Hepatocyte (in vitro differentiated cells): ENCODE data around the gene ZFP64. TPM values are rescaled to one million over a fixed set of nuclear protein-coding genes. Genes with fewer than 3 reads are reported as not detected.

Source experiments
- DNase-seq: peaks from one replicate; pipeline ENCODE4 v3.0.0-alpha.2; 2016; ENCODE audit warnings: low spot score
- H2AFZ ChIP-seq: fragments of 200-600 bp; sonication (generic); 2 replicates; pipeline ENCODE4 v1.6.0; 2016; ENCODE audit warnings: antibody characterized with exemption, mild to moderate bottlenecking
- H3K27ac ChIP-seq: fragments of 200-600 bp; sonication (generic); 2 replicates; pipeline ENCODE4 v1.5.1; 2016; ENCODE audit warnings: mild to moderate bottlenecking
- H3K27me3 ChIP-seq: fragments of 200-600 bp; sonication (generic); 2 replicates; pipeline ENCODE4 v1.6.1; 2016
- H3K36me3 ChIP-seq: fragments of 200-600 bp; sonication (generic); replicated peaks from 2 replicates; pipeline ENCODE4 v1.5.1; 2016; ENCODE audit warnings: low read depth; ENCODE audit not compliant: insufficient read depth
- H3K4me1 ChIP-seq: fragments of 200-600 bp; sonication (generic); 2 replicates; pipeline ENCODE4 v1.5.1; 2016; ENCODE audit warnings: mild to moderate bottlenecking, moderate library complexity; ENCODE audit not compliant: insufficient read depth
- H3K4me2 ChIP-seq: fragments of 200-600 bp; sonication (generic); 2 replicates; pipeline ENCODE4 v1.6.0; 2016
- H3K4me3 ChIP-seq: fragments of 200-600 bp; sonication (generic); 2 replicates; pipeline ENCODE4 v1.5.1; 2016; ENCODE audit warnings: mild to moderate bottlenecking
- H3K79me2 ChIP-seq: fragments of 200-600 bp; sonication (generic); 2 replicates; pipeline ENCODE4 v1.6.0; 2017; ENCODE audit warnings: mild to moderate bottlenecking
- H3K9me2 ChIP-seq: fragments of 200-600 bp; sonication (generic); replicated peaks from 2 replicates; pipeline ENCODE4 v1.6.0; 2017; ENCODE audit warnings: mild to moderate bottlenecking; ENCODE audit not compliant: insufficient read depth
- H3K9me3 ChIP-seq: fragments of 200-600 bp; sonication (generic); 2 replicates; pipeline ENCODE4 v1.5.1; 2016; ENCODE audit warnings: low read depth, mild to moderate bottlenecking
- H4K20me1 ChIP-seq: fragments of 200-600 bp; sonication (generic); 2 replicates; pipeline ENCODE4 v1.6.0; 2016; ENCODE audit warnings: mild to moderate bottlenecking; ENCODE audit not compliant: insufficient read depth, poor library complexity, severe bottlenecking
- EZH2 ChIP-seq: fragments of 200-600 bp; sonication (generic); IDR thresholded peaks from 2 replicates; pipeline ENCODE4 v1.6.1; 2016; ENCODE audit warnings: antibody characterized with exemption, mild to moderate bottlenecking, borderline replicate concordance
- EZH2phosphoT487 ChIP-seq: fragments of 200-600 bp; sonication (generic); IDR thresholded peaks from one replicate; pipeline ENCODE4 v1.6.1; 2018; ENCODE audit warnings: antibody characterized with exemption, mild to moderate bottlenecking, low read depth, moderate library complexity; ENCODE audit not compliant: unreplicated experiment, severe bottlenecking
- WGBS: methylation state at CpG from one replicate; pipeline ENCODE4 v1.1.6; 2016; ENCODE audit warnings: low lambda C conversion rate; ENCODE audit errors: missing lambda C conversion rate; 5-methylcytosine and 5-hydroxymethylcytosine counted together
- polyA plus RNA-seq: library from polyadenylated mRNA; unstranded; fragments of >200 nt; fragmentation: Nextera tagmentation; extraction: Ambion mirVana; gene quantifications from 2 replicates; pipeline ENCODE4 v1.2.1, GENCODE V29; 2016
- total RNA-seq: library from RNA; depleted of rRNA; stranded (reverse); fragments of >200 nt; gene quantifications from 2 replicates; pipeline ENCODE4 v1.2.3, GENCODE V29; 2014
- TF ChIP-seq, protein P1 (sequence below): fragments of 200-600 bp; sonication (generic); IDR thresholded peaks from 2 replicates; pipeline ENCODE4 v1.5.1; 2016; ENCODE audit warnings: antibody characterized with exemption, mild to moderate bottlenecking; ENCODE audit not compliant: poor library complexity

Gene ZFP64
- total RNA-seq (10.0 and 14.9 TPM in 2 replicates), polyA plus RNA-seq (8.5 and 9.3 TPM in 2 replicates)

GRCh38 chr20:52191132-52191915, at the start of gene ZFP64:
Gene ZFP64 (minus strand): TSS chr20:52191779. CDS start chr20:52191636, 143 bp downstream.
- TF ChIP-seq EZH2phosphoT487 (no peak), EZH2 (no peak)
- TF ChIP-seq, protein P1, sequence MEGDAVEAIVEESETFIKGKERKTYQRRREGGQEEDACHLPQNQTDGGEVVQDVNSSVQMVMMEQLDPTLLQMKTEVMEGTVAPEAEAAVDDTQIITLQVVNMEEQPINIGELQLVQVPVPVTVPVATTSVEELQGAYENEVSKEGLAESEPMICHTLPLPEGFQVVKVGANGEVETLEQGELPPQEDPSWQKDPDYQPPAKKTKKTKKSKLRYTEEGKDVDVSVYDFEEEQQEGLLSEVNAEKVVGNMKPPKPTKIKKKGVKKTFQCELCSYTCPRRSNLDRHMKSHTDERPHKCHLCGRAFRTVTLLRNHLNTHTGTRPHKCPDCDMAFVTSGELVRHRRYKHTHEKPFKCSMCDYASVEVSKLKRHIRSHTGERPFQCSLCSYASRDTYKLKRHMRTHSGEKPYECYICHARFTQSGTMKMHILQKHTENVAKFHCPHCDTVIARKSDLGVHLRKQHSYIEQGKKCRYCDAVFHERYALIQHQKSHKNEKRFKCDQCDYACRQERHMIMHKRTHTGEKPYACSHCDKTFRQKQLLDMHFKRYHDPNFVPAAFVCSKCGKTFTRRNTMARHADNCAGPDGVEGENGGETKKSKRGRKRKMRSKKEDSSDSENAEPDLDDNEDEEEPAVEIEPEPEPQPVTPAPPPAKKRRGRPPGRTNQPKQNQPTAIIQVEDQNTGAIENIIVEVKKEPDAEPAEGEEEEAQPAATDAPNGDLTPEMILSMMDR = peak; percentile 72
- Histone ChIP-seq H3K9me3 (no peaks in the 10 kb centered on the region), H3K36me3 (no peaks in the 10 kb centered on the region), H3K4me3 (peak within 1 kb of the TSS; percentile 49), H2AFZ (peak within 1 kb of the TSS; percentile 100), H3K27ac (peak within 1 kb of the TSS; percentile 90), H3K4me2 (peak within 1 kb of the TSS; percentile 99), H3K4me1 (no peaks in the 10 kb centered on the region), H3K9me2 (no peaks in the 10 kb centered on the region), H4K20me1 (no peaks in the 10 kb centered on the region), H3K79me2 (peaks cover 38% of the 10 kb centered on the region), H3K27me3 (no peaks in the 10 kb centered on the region)
- WGBS = under 1% methylated on average over 60 of the region's 70 CpGs
- DNase-seq = peak; percentile 87

DNA sequence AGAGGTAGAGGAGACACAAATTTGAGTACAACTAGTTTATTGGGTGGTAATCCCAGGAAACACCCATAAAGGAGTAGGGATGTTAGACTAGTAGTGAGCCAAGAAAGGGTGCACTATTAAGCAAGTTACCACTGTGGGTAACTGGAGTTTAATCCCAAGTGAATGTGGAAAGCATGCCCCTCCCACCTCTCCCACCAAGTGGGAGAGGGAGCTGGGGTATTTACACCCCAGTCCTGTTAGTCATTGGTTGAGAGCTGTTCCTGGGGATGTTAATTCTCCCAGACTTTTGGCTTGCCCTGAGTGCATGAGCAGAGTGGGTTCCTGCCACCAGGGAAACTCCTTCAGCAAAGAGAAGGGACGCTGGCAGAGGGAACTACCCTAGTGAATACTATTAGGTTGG, 49.2 kb upstream of the ZFP64 start:
- no peak overlapping the region for H2AFZ ChIP-seq
- no peak overlapping the region for H3K4me3 ChIP-seq
- no peaks in the 10 kb centered on the region for H4K20me1 ChIP-seq
- 90% methylated on average over 1 of the region's 1 CpG for WGBS
- H3K9me3 ChIP-seq = no peaks in the 10 kb centered on the region
- H3K27me3 ChIP-seq = no peaks in the 10 kb centered on the region
- H3K9me2 ChIP-seq = no peaks in the 10 kb centered on the region
- no peaks in the 10 kb centered on the region for H3K36me3 ChIP-seq
- no peak for TF ChIP-seq EZH2
- TF ChIP-seq EZH2phosphoT487 = no peak
- TF ChIP-seq, protein P1 = no peak
- H3K79me2 ChIP-seq = no peaks in the 10 kb centered on the region
- no peak overlapping the region for H3K27ac ChIP-seq
- no peak for DNase-seq
- H3K4me2 ChIP-seq = no peak overlapping the region
- H3K4me1 ChIP-seq = no peaks in the 10 kb centered on the region

- no peaks in the 10 kb centered on the region for H4K20me1 ChIP-seq
- no peak for DNase-seq
- no peak overlapping the region for H3K4me2 ChIP-seq
- H3K9me2 ChIP-seq = no peaks in the 10 kb centered on the region
- TF ChIP-seq EZH2phosphoT487 (no peak), EZH2 (no peak)
- TF ChIP-seq, protein P1 = no peak
- H3K9me3 ChIP-seq = no peaks in the 10 kb centered on the region
- H3K4me1 ChIP-seq = no peaks in the 10 kb centered on the region
- no peaks in the 10 kb centered on the region for H3K79me2 ChIP-seq
- no peaks in the 10 kb centered on the region for H3K36me3 ChIP-seq
- H3K4me3 ChIP-seq = no peak overlapping the region
- H3K27ac ChIP-seq = no peak overlapping the region
- 76% methylated on average over 2 of the region's 2 CpGs for WGBS
- H3K27me3 ChIP-seq = no peaks in the 10 kb centered on the region
- H2AFZ ChIP-seq = no peak overlapping the region
These were observed 47.5 kb upstream of the ZFP64 start for GRCh38 chr20:52239102-52239501.
